Panc1 (cell line): ENCODE measurements around the gene PKNOX2. TPM values are rescaled to one million over a fixed set of nuclear protein-coding genes. Genes with fewer than 3 reads are reported as not detected.

Source experiments
- ATAC-seq: fragments of 200-7000 bp; cut with Tn5 transposase; 2 replicates; pipeline ENCODE4 v1.9.1; 2020; ENCODE audit warnings: mild to moderate bottlenecking, moderate library complexity
- BruUV-seq: library from RNA; stranded (reverse); fragments of 400-500 nt; replicated peaks from 2 replicates; lab custom pipeline; 2021; lab: Mats Ljungman, UMichigan
- CTCF ChIA-PET: fragments of 300-600 bp; sonication (Branson Sonifier 250); formaldehyde crosslinking; loops from one replicate; lab custom pipeline; 2022; ENCODE audit warnings: antibody characterized with exemption; lab: Charles Lee
- POLR2A ChIA-PET: fragments of 300-600 bp; sonication (Branson Sonifier 250); formaldehyde crosslinking; loops from one replicate; lab custom pipeline; 2022; ENCODE audit warnings: antibody characterized with exemption; lab: Charles Lee
- DNase-seq: peaks from one replicate; pipeline ENCODE4 v3.0.0-alpha.2; 2010; ENCODE audit warnings: low read depth, low spot score
- H3K27ac ChIP-seq: 2 replicates; pipeline ENCODE4 v1.5.1; 2011; ENCODE audit warnings: mild to moderate bottlenecking, low read length, inconsistent platforms
- H3K27me3 ChIP-seq: fragments of 200-500 bp; sonication (Bioruptor generic); 2 replicates; pipeline ENCODE4 v1.6.0; 2014; ENCODE audit warnings: low read length, inconsistent platforms; ENCODE audit not compliant: control insufficient read depth, insufficient read depth
- H3K36me3 ChIP-seq: fragments of 200-500 bp; sonication (Bioruptor generic); 2 replicates; pipeline ENCODE4 v1.5.1; 2014; ENCODE audit warnings: inconsistent platforms, mild to moderate bottlenecking, low read length, moderate library complexity; ENCODE audit not compliant: control insufficient read depth, insufficient read depth
- H3K4me1 ChIP-seq: 2 replicates; pipeline ENCODE4 v1.5.1; 2011; ENCODE audit warnings: inconsistent platforms, mild to moderate bottlenecking, low read length, moderate library complexity; ENCODE audit not compliant: control insufficient read depth, insufficient read depth
- H3K4me3 ChIP-seq, 2 experiments: 2 replicates each; pipeline ENCODE4 v1.5.1; 2011 to 2012; ENCODE audit warnings: low read depth in 2 of 2, low read length in 2 of 2, mild to moderate bottlenecking in 2 of 2, inconsistent platforms in 1 of 2, moderate library complexity in 1 of 2
- H3K9me3 ChIP-seq: fragments of 200-500 bp; sonication (Bioruptor generic); 2 replicates; pipeline ENCODE4 v1.5.1; 2014; ENCODE audit warnings: low read depth, mild to moderate bottlenecking, inconsistent platforms, low read length, moderate library complexity; ENCODE audit not compliant: control insufficient read depth, insufficient read depth
- POLR2AphosphoS5 ChIP-seq: IDR thresholded peaks from 2 replicates; pipeline ENCODE4 v1.6.1; 2012; ENCODE audit warnings: mild to moderate bottlenecking, low read depth, low read length, moderate library complexity
- SIN3A ChIP-seq: IDR thresholded peaks from 2 replicates; pipeline ENCODE4 v1.6.1; 2012; ENCODE audit warnings: low read depth, mild to moderate bottlenecking, low read length, moderate library complexity, borderline replicate concordance; ENCODE audit not compliant: insufficient read depth
- TCF7L2 ChIP-seq: IDR thresholded peaks from 2 replicates; pipeline ENCODE4 v1.6.1; 2011; ENCODE audit warnings: mild to moderate bottlenecking, low read depth, low read length, inconsistent platforms
- in situ Hi-C: cut with HindIII; loops from 2 replicates; pipeline ENCODE4 v1.10.0; 2016; ENCODE audit warnings: low sequenced_read_pairs, low pct_unique_long_range_greater_than_20kb
- intact Hi-C: fragments of 100-400 bp; cut with micrococcal nuclease; formaldehyde crosslinking; loops from one replicate; pipeline ENCODE4 v1.10.0; 2022; ENCODE audit not compliant: unreplicated experiment
- total RNA-seq: library from RNA; stranded (reverse); gene quantifications from one replicate; pipeline ENCODE4 v1.2.1, GENCODE V29; 2021; ENCODE audit not compliant: unreplicated experiment
- TF ChIP-seq, protein P1 (sequence below), 2 experiments: IDR thresholded peaks; 2 replicates each; pipeline ENCODE4 v1.6.1; 2011 to 2012; ENCODE audit warnings: low read depth in 2 of 2, control low read depth in 1 of 2, low read length in 1 of 2, mild to moderate bottlenecking in 1 of 2, moderate library complexity in 1 of 2; ENCODE audit not compliant: insufficient read depth in 1 of 2
- TF ChIP-seq, protein P2 (sequence below): fragments of 450-650 bp; IDR thresholded peaks from 2 replicates; pipeline ENCODE4 v1.5.1; 2017; ENCODE audit warnings: mild to moderate bottlenecking

PKNOX2 gene
- total RNA-seq, 1 experiment from 2014 or later, result not detected

DNA sequence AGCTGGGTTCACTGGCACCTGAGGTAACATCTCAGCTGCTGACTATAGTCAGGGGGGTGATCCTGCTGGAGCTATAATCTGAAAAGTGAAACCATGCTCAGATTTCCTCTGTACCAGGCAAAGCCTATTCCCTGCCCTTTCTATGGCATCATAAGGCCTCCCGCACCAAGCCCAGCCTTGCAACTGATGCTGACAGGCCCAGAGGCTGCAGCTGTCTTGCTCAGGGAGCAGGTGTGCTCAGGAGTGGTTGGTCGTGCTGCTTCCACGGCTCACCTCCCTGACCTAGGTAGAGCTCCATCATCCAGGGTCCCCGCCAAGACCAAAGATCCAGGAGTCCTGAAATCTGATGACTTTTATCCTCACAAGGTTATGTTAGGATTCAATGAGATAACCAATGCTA is 209.8 kb downstream of the PKNOX2 start:
- no peak for ATAC-seq

DNA sequence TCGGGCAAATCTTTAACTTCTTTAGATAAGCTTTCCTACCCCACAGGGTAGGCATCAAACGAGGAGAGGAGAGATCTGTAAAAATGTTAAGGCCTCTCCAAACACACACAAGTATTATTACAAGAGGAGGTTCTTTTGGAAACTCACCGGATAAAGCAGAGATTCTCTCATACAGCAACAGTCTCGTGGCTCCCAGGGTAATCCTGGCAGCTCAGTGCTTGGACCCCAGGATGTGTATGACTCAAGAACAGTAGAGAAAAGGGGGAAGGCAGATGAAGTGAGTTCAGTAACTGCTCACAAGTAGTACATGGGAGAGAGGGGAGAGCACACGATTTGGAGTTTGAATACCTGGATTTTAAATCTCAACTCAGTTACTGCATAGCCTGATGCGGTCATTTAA is 210.6 kb downstream of the PKNOX2 start:
- H3K27me3 ChIP-seq, result peaks cover 34% of the 10 kb centered on the region
- BruUV-seq, result no TSS peak
- intact Hi-C loops (no loop called here), in situ Hi-C loops (no loop called here)
- DNase-seq (no peak), ATAC-seq (no peak)
- no peaks in the 10 kb centered on the region for H3K9me3 ChIP-seq
- H3K4me3 ChIP-seq, result no peak overlapping the region
- TF ChIP-seq, protein P1, sequence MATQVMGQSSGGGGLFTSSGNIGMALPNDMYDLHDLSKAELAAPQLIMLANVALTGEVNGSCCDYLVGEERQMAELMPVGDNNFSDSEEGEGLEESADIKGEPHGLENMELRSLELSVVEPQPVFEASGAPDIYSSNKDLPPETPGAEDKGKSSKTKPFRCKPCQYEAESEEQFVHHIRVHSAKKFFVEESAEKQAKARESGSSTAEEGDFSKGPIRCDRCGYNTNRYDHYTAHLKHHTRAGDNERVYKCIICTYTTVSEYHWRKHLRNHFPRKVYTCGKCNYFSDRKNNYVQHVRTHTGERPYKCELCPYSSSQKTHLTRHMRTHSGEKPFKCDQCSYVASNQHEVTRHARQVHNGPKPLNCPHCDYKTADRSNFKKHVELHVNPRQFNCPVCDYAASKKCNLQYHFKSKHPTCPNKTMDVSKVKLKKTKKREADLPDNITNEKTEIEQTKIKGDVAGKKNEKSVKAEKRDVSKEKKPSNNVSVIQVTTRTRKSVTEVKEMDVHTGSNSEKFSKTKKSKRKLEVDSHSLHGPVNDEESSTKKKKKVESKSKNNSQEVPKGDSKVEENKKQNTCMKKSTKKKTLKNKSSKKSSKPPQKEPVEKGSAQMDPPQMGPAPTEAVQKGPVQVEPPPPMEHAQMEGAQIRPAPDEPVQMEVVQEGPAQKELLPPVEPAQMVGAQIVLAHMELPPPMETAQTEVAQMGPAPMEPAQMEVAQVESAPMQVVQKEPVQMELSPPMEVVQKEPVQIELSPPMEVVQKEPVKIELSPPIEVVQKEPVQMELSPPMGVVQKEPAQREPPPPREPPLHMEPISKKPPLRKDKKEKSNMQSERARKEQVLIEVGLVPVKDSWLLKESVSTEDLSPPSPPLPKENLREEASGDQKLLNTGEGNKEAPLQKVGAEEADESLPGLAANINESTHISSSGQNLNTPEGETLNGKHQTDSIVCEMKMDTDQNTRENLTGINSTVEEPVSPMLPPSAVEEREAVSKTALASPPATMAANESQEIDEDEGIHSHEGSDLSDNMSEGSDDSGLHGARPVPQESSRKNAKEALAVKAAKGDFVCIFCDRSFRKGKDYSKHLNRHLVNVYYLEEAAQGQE (IDR thresholded peaks at IDR 0.05; ENCODE audit: insufficient read depth in 1 of 2, low read depth in 2 of 2, low read length in 1 of 2), result no peak
- TF ChIP-seq POLR2AphosphoS5 (no peak), TCF7L2 (no peak), SIN3A (no peak)
- TF ChIP-seq, protein P2, sequence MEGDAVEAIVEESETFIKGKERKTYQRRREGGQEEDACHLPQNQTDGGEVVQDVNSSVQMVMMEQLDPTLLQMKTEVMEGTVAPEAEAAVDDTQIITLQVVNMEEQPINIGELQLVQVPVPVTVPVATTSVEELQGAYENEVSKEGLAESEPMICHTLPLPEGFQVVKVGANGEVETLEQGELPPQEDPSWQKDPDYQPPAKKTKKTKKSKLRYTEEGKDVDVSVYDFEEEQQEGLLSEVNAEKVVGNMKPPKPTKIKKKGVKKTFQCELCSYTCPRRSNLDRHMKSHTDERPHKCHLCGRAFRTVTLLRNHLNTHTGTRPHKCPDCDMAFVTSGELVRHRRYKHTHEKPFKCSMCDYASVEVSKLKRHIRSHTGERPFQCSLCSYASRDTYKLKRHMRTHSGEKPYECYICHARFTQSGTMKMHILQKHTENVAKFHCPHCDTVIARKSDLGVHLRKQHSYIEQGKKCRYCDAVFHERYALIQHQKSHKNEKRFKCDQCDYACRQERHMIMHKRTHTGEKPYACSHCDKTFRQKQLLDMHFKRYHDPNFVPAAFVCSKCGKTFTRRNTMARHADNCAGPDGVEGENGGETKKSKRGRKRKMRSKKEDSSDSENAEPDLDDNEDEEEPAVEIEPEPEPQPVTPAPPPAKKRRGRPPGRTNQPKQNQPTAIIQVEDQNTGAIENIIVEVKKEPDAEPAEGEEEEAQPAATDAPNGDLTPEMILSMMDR, result no peak
- ChIA-PET CTCF (no interaction called here), POLR2A (no interaction called here)
- H3K36me3 ChIP-seq, result no peaks in the 10 kb centered on the region
- H3K4me1 ChIP-seq, result no peaks in the 10 kb centered on the region
- no peak overlapping the region for H3K27ac ChIP-seq

More for the DNA sequence above, 209.8 kb downstream of the PKNOX2 start:
- no peak overlapping the region for H3K4me3 ChIP-seq
- no peaks in the 10 kb centered on the region for H3K4me1 ChIP-seq
- in situ Hi-C loops (no loop called here), intact Hi-C loops (no loop called here)
- ChIA-PET CTCF (interaction anchor here (0.5 kb wide), 1 partner anchor 31 kb away, joined by 8 read pairs; no protein-coding TSS in a partner anchor), POLR2A (no interaction called here)
- no TSS peak for BruUV-seq
- no peaks in the 10 kb centered on the region for H3K9me3 ChIP-seq
- no peak for DNase-seq
- TF ChIP-seq, protein P2, result no peak
- TF ChIP-seq, protein P1 (IDR thresholded peaks at IDR 0.05; ENCODE audit: insufficient read depth in 1 of 2, low read depth in 2 of 2, low read length in 1 of 2), result no peak
- TF ChIP-seq SIN3A (no peak), POLR2AphosphoS5 (no peak), TCF7L2 (no peak)
- H3K27me3 ChIP-seq, result peaks cover 29% of the 10 kb centered on the region
- H3K27ac ChIP-seq, result no peak overlapping the region
- no peaks in the 10 kb centered on the region for H3K36me3 ChIP-seq
